H1 (cell line): ENCODE results near the gene MYO15B. TPM values are rescaled to one million over a fixed set of nuclear protein-coding genes. Genes with fewer than 3 reads are reported as not detected.

Experiments used
- CTCF ChIA-PET: fragments of 300-600 bp; sonication (Branson Sonifier 250); formaldehyde crosslinking; loops from one replicate; lab custom pipeline; 2021; ENCODE audit not compliant: partially characterized antibody; lab: Charles Lee
- POLR2A ChIA-PET: fragments of 300-600 bp; sonication (Branson Sonifier 250); formaldehyde crosslinking; loops from one replicate; lab custom pipeline; 2021; ENCODE audit warnings: inconsistent platforms; ENCODE audit not compliant: partially characterized antibody; lab: Charles Lee
- DNase-seq, 2 experiments: peaks; one replicate each; pipeline versions ENCODE4 v3.0.0 to v3.0.0-alpha.2; 2010 to 2022; ENCODE audit warnings: low spot score in 2 of 2, low read depth in 1 of 2, mixed read lengths in 1 of 2
- FAIRE-seq: peaks from 2 replicates; lab custom pipeline; 2011; peaks lifted over from hg19 to GRCh38; lab: Jason Lieb, UNC
- H2AFZ ChIP-seq: 2 replicates; pipeline ENCODE4 v1.8.1; 2012; ENCODE audit warnings: low read length, inconsistent platforms
- H2AK5ac ChIP-seq: 2 replicates; pipeline ENCODE4 v1.6.1; 2013; ENCODE audit warnings: low read depth, low read length
- H2BK120ac ChIP-seq: replicated peaks from 2 replicates; pipeline ENCODE3; 2013; ENCODE audit warnings: low read depth, low read length, inconsistent platforms
- H2BK12ac ChIP-seq: 2 replicates; pipeline ENCODE4 v1.6.1; 2013; ENCODE audit warnings: low read depth, low read length
- H2BK15ac ChIP-seq: 2 replicates; pipeline ENCODE4 v1.6.1; 2013; ENCODE audit warnings: low read length
- H2BK20ac ChIP-seq: 2 replicates; pipeline ENCODE4 v1.6.1; 2013; ENCODE audit warnings: low read length
- H2BK5ac ChIP-seq: 2 replicates; pipeline ENCODE4 v1.6.1; 2013; ENCODE audit warnings: low read depth, low read length
- H3K14ac ChIP-seq: 2 replicates; pipeline ENCODE4 v1.6.1; 2013; ENCODE audit warnings: inconsistent platforms; ENCODE audit not compliant: insufficient read length
- H3K18ac ChIP-seq: 2 replicates; pipeline ENCODE4 v1.6.1; 2013; ENCODE audit warnings: low read length; ENCODE audit errors: extremely low read depth
- H3K23ac ChIP-seq: 2 replicates; pipeline ENCODE4 v1.6.1; 2013; ENCODE audit warnings: inconsistent platforms; ENCODE audit not compliant: insufficient read length
- H3K23me2 ChIP-seq: 2 replicates; pipeline ENCODE4 v1.6.1; 2013; ENCODE audit warnings: low read depth, low read length
- H3K27ac ChIP-seq: 2 replicates; pipeline ENCODE4 v1.6.1; 2011; ENCODE audit warnings: low read depth, low read length, inconsistent platforms
- H3K27me3 ChIP-seq, 4 experiments: replicated peaks in 1 of 4; 1 replicate in 1 of 4; 2 replicates in 3 of 4; pipeline versions ENCODE4 v1.6.1 to v1.8.1; 2011 to 2013; ENCODE audit warnings: low read length in 3 of 4, mild to moderate bottlenecking in 3 of 4, inconsistent platforms in 2 of 4, mixed read lengths in 2 of 4, moderate library complexity in 1 of 4; ENCODE audit not compliant: control insufficient read depth in 3 of 4, insufficient read depth in 3 of 4; ENCODE audit errors: extremely low read depth in 1 of 4
- H3K36me3 ChIP-seq, 4 experiments: 2 replicates each; pipeline versions ENCODE4 v1.6.1 to v1.8.1; 2011 to 2013; ENCODE audit warnings: mild to moderate bottlenecking in 4 of 4, low read length in 3 of 4, moderate library complexity in 2 of 4, control low read depth in 1 of 4, inconsistent platforms in 1 of 4; ENCODE audit not compliant: insufficient read depth in 4 of 4, control insufficient read depth in 2 of 4
- H3K4ac ChIP-seq: replicated peaks from 2 replicates; pipeline ENCODE3; 2013; ENCODE audit warnings: low read length, low read depth, mixed read lengths, inconsistent platforms; ENCODE audit not compliant: insufficient read length
- H3K4me1 ChIP-seq, 4 experiments: replicated peaks in 1 of 4; 1 replicate in 1 of 4; 2 replicates in 3 of 4; pipeline versions ENCODE4 v1.6.1 to v1.8.1; 2011 to 2013; ENCODE audit warnings: low read length in 3 of 4, inconsistent platforms in 2 of 4, mixed read lengths in 1 of 4; ENCODE audit not compliant: insufficient read depth in 4 of 4, control insufficient read depth in 3 of 4
- H3K4me2 ChIP-seq, 2 experiments: 2 replicates each; pipeline versions ENCODE4 v1.6.1 to v1.8.1; 2011 to 2013; ENCODE audit warnings: low read depth in 2 of 2, low read length in 2 of 2, control low read depth in 1 of 2, inconsistent platforms in 1 of 2, mild to moderate bottlenecking in 1 of 2; ENCODE audit not compliant: insufficient read depth in 1 of 2
- H3K4me3 ChIP-seq, 4 experiments: fragments of 200-600, 300-600 bp in 1 of 4; sonication (generic), shearing (Covaris generic), sonication (Bioruptor Twin) in 1 of 4; 2 replicates each; pipeline versions ENCODE4 v1.5.1 to v1.8.1; 2011 to 2016; ENCODE audit warnings: low read length in 4 of 4, low read depth in 3 of 4, control low read depth in 2 of 4, inconsistent platforms in 2 of 4, mild to moderate bottlenecking in 2 of 4, mixed read lengths in 1 of 4, moderate library complexity in 1 of 4; ENCODE audit not compliant: insufficient read depth in 2 of 4; ENCODE audit errors: extremely low read depth in 1 of 4
- H3K56ac ChIP-seq: replicated peaks from 2 replicates; pipeline ENCODE3; 2013; ENCODE audit warnings: low read depth, mild to moderate bottlenecking, mixed read lengths, low read length, inconsistent platforms; ENCODE audit not compliant: insufficient read length
- H3K79me1 ChIP-seq: 2 replicates; pipeline ENCODE4 v1.6.1; 2013; ENCODE audit warnings: low read depth, low read length, control low read depth
- H3K79me2 ChIP-seq, 2 experiments: 2 replicates each; pipeline versions ENCODE4 v1.6.1 to v1.8.1; 2012 to 2013; ENCODE audit warnings: low read length in 2 of 2, mild to moderate bottlenecking in 2 of 2, inconsistent platforms in 1 of 2; ENCODE audit not compliant: insufficient read depth in 2 of 2, control insufficient read depth in 1 of 2
- H3K9ac ChIP-seq, 4 experiments: replicated peaks in 1 of 4; 1 replicate in 1 of 4; 2 replicates in 3 of 4; pipeline versions ENCODE4 v1.6.1 to v1.8.1; 2011 to 2013; ENCODE audit warnings: low read depth in 3 of 4, low read length in 3 of 4, control low read depth in 2 of 4, mild to moderate bottlenecking in 2 of 4, moderate library complexity in 2 of 4, inconsistent platforms in 1 of 4; ENCODE audit errors: extremely low read depth in 1 of 4
- H3K9me3 ChIP-seq, 2 experiments: 2 replicates each; pipeline versions ENCODE4 v1.6.1 to v1.8.1; 2012 to 2013; ENCODE audit warnings: mild to moderate bottlenecking in 2 of 2, moderate library complexity in 2 of 2, control low read depth in 1 of 2, inconsistent platforms in 1 of 2, low read depth in 1 of 2, low read length in 1 of 2, mixed read lengths in 1 of 2; ENCODE audit not compliant: insufficient read depth in 2 of 2
- H4K20me1 ChIP-seq, 2 experiments: replicated peaks in 1 of 2; 2 replicates each; pipeline versions ENCODE3 to v1.8.1; 2011 to 2013; ENCODE audit warnings: inconsistent platforms in 2 of 2, low read length in 2 of 2, mild to moderate bottlenecking in 1 of 2; ENCODE audit not compliant: insufficient read depth in 2 of 2, control insufficient read depth in 1 of 2
- H4K5ac ChIP-seq: 2 replicates; pipeline ENCODE4 v1.6.1; 2013; ENCODE audit warnings: low read length, low read depth, mixed read lengths, inconsistent platforms; ENCODE audit not compliant: insufficient read length
- H4K8ac ChIP-seq: 2 replicates; pipeline ENCODE4 v1.8.0; 2013; ENCODE audit warnings: mild to moderate bottlenecking, moderate library complexity, low read length, inconsistent platforms; ENCODE audit not compliant: insufficient read depth; ENCODE audit errors: extremely low read depth
- H4K91ac ChIP-seq: replicated peaks from 2 replicates; pipeline ENCODE3; 2013; ENCODE audit warnings: low read length, mixed read lengths, inconsistent platforms; ENCODE audit not compliant: insufficient read length
- ASH2L ChIP-seq: fragments of 200-600, 300-600 bp; sonication (generic); IDR thresholded peaks from one replicate; pipeline ENCODE4 v1.7.1; 2017; ENCODE audit warnings: low read length
- ATF2 ChIP-seq: IDR thresholded peaks from 2 replicates; pipeline ENCODE4 v1.6.1; 2012; ENCODE audit warnings: low read length, inconsistent platforms
- BACH1 ChIP-seq: IDR thresholded peaks from 2 replicates; pipeline ENCODE4 v1.6.1; 2012; ENCODE audit warnings: low read length, improper control_type of control experiment
- GTF2F1 ChIP-seq: IDR thresholded peaks from 2 replicates; pipeline ENCODE4 v1.6.1; 2012; ENCODE audit warnings: low read depth, low read length, improper control_type of control experiment, borderline replicate concordance
- NRF1 ChIP-seq: IDR thresholded peaks from 2 replicates; pipeline ENCODE4 v1.6.1; 2011; ENCODE audit warnings: mild to moderate bottlenecking, low read depth, low read length, improper control_type of control experiment
- POLR2AphosphoS5 ChIP-seq: IDR thresholded peaks from 2 replicates; pipeline ENCODE4 v1.6.1; 2011; ENCODE audit warnings: low read depth, low read length
- RFX5 ChIP-seq: IDR thresholded peaks from 2 replicates; pipeline ENCODE4 v1.6.1; 2011; ENCODE audit warnings: low read depth, low read length, improper control_type of control experiment, borderline replicate concordance
- SAP30 ChIP-seq: fragments of 300-600 bp; sonication (generic); IDR thresholded peaks from 2 replicates; pipeline ENCODE4 v1.7.1; 2012; ENCODE audit warnings: low read length, moderate library complexity, mild to moderate bottlenecking, inconsistent platforms; ENCODE audit not compliant: insufficient read depth, insufficient replicate concordance
- SIN3A ChIP-seq, 2 experiments: IDR thresholded peaks in 1 of 2; conservative IDR thresholded peaks in 1 of 2; 2 replicates each; pipeline ENCODE4 v1.6.1; 2011 to 2012; ENCODE audit warnings: low read length in 2 of 2, improper control_type of control experiment in 1 of 2, low read depth in 1 of 2, mild to moderate bottlenecking in 1 of 2
- SP1 ChIP-seq: IDR thresholded peaks from 2 replicates; pipeline ENCODE4 v1.6.1; 2011; ENCODE audit warnings: low read depth, low read length
- SP2 ChIP-seq: IDR thresholded peaks from 2 replicates; pipeline ENCODE4 v1.6.1; 2012; ENCODE audit warnings: mild to moderate bottlenecking, low read length, inconsistent platforms
- TEAD4 ChIP-seq: IDR thresholded peaks from 2 replicates; pipeline ENCODE4 v1.6.1; 2012; ENCODE audit warnings: low read depth, low read length, inconsistent platforms, mixed read lengths
- WGBS, 2 experiments: shearing (Covaris generic) in 1 of 2; methylation state at CpG; one replicate each; pipeline versions ENCODE4 v1.1.6 to v1.1.7; 2013 to 2015; ENCODE audit warnings: low lambda C conversion rate in 2 of 2, mixed read lengths in 2 of 2, inconsistent platforms in 1 of 2, low coverage in 1 of 2, missing lambda C conversion rate in 1 of 2; ENCODE audit not compliant: insufficient replicate concordance in 2 of 2, insufficient coverage in 1 of 2, insufficient read length in 1 of 2; ENCODE audit errors: extremely low coverage in 1 of 2, missing lambda C conversion rate in 1 of 2; 5-methylcytosine and 5-hydroxymethylcytosine counted together
- polyA plus RNA-seq, 7 experiments: library from polyadenylated mRNA; depleted of rRNA in 3 of 7; stranded (reverse) in 5 of 7; unstranded in 2 of 7; fragments of >200 nt in 5 of 7; fragments of 200-250 nt in 2 of 7; gene quantifications; 1 replicate in 5 of 7; 2 replicates in 1 of 7; 4 replicates in 1 of 7; pipeline versions ENCODE4 v1.2.1 to v1.2.3, GENCODE V29; 2011 to 2013; ENCODE audit warnings: missing spikeins in 2 of 7, mixed read lengths in 2 of 7
- total RNA-seq: library from RNA; stranded (reverse); fragmentation: NEBNext Ultra II Directional; extraction: Animal tissue kit (Norgen Biotek cat#: 25700); gene quantifications from 2 replicates; pipeline ENCODE4 v1.2.1, GENCODE V29; 2021

MYO15B gene
- total and polyA plus RNA-seq, 2 of the 8 experiments (the other 6 are each of a cell fraction or from before 2014, with no cell fraction given) = 7.1 to 11.2 TPM

GRCh38 chr17:75559958-75560533, 27.6 kb upstream of the MYO15B start:
- 87% methylated on average over 9 of the region's 9 CpGs; no CpG with 5 or more reads in 1 of the 2 experiments for WGBS, 2 experiments
- CTCF ChIA-PET = interaction anchor here (0.6 to 1.7 kb wide), 11 partner anchors 9 to 187 kb away, joined by 3 to 6 read pairs (median 3); no protein-coding TSS in a partner anchor
- TF ChIP-seq SIN3A (conservative IDR thresholded peaks at IDR 0.05 in 1 of 2, IDR thresholded peaks at IDR 0.05 in 1 of 2; ENCODE audit: low read depth in 1 of 2, low read length in 2 of 2) = no peak
- no peak for TF ChIP-seq TEAD4
- no peak for TF ChIP-seq SP2
- TF ChIP-seq GTF2F1 = no peak
- no peak for TF ChIP-seq SAP30
- TF ChIP-seq ASH2L = no peak
- TF ChIP-seq POLR2AphosphoS5 = no peak
- TF ChIP-seq NRF1 = no peak
- TF ChIP-seq ATF2 = no peak
- TF ChIP-seq RFX5 = no peak
- TF ChIP-seq SP1 = no peak
- no peak for TF ChIP-seq BACH1

More at GRCh38 chr17:75559958-75560533, 27.6 kb upstream of the MYO15B start:
- Histone ChIP-seq H2AK5ac (no peak overlapping the region), H3K4ac (no peak overlapping the region), H2BK120ac (no peak overlapping the region), H3K36me3 (peaks cover 3 to 12% (median 10%) of the 10 kb centered on the region in 4 experiments), H3K4me1 (peaks cover 0 to 17% (median 5%) of the 10 kb centered on the region in 4 experiments; a peak in 4 of 7 replicates), H3K27me3 (no peaks in the 10 kb centered on the region), H3K56ac (no peak overlapping the region), H3K79me1 (no peaks in the 10 kb centered on the region), H3K23me2 (no peaks in the 10 kb centered on the region), H3K27ac (no peak overlapping the region), H3K9ac (no peak overlapping the region), H3K4me3 (no peak overlapping the region), H3K18ac (no peak overlapping the region), H2BK20ac (no peak overlapping the region), H4K8ac (no peak overlapping the region), H2BK5ac (no peak overlapping the region), H3K23ac (no peak overlapping the region), H4K91ac (no peak overlapping the region), H3K14ac (no peak overlapping the region), H4K20me1 (peaks cover 0 to 7% of the 10 kb centered on the region in 2 experiments), H3K9me3 (no peaks in the 10 kb centered on the region), H4K5ac (no peak overlapping the region), H2BK12ac (no peak overlapping the region), H2BK15ac (no peak overlapping the region), H3K79me2 (no peaks in the 10 kb centered on the region), H3K4me2 (no peak overlapping the region), H2AFZ (no peak overlapping the region)
- POLR2A ChIA-PET = no interaction called here
- FAIRE-seq (no peak), DNase-seq (no peak)
